ENCODE results near the gene RBM23. TPM values are rescaled to one million over a fixed set of nuclear protein-coding genes. Genes with fewer than 3 reads are reported as not detected.

The RBM23 gene
- polyA plus RNA-seq, 1 of the 3 experiments (the other 2 are of a cell fraction) = 65.5 TPM

- POLR2A ChIA-PET = interaction anchor here (1.4 to 1.8 kb wide), 2 partner anchors 13 to 36 kb away, joined by 3 to 5 read pairs; partner anchors contain the start of gene LRP10
- Histone ChIP-seq H3K4me3 (ENCODE audit: low read depth in 2 of 2, low read length in 1 of 2) (no peak overlapping the region), H3K79me2 (ENCODE audit: insufficient read depth) (peaks cover 6% of the 10 kb centered on the region; the same call in 1 of the 2 replicates), H3K9me3 (no peaks in the 10 kb centered on the region), H3K4me2 (no peak overlapping the region), H3K36me3 (replicated peaks in 1 of 2; ENCODE audit: control insufficient read depth in 1 of 2, insufficient read depth in 2 of 2, low read length in 1 of 2) (no peaks in the 10 kb centered on the region), H4K20me1 (ENCODE audit: insufficient read depth) (no peaks in the 10 kb centered on the region), H2AFZ (ENCODE audit: low read depth) (no peak overlapping the region), H3F3A (replicated peaks; ENCODE audit: insufficient read depth) (peaks cover 4% of the 10 kb centered on the region), H3K27me3 (ENCODE audit: insufficient read depth) (no peaks in the 10 kb centered on the region), H3K9me2 (no peaks in the 10 kb centered on the region), H3K4me1 (ENCODE audit: control insufficient read depth in 1 of 2, insufficient read depth in 2 of 2, low read depth in 1 of 2, low read length in 1 of 2) (peaks cover 8 to 45% of the 10 kb centered on the region in 2 experiments; a peak in 2 of 4 replicates), H3K9ac (no peak overlapping the region), H3K27ac (ENCODE audit: low read depth in 2 of 2, low read length in 1 of 2) (no peak overlapping the region)
- CTCF ChIA-PET = interaction anchor here (1.0 to 13.0 kb wide), 12 partner anchors 9 to 184 kb away, joined by 3 to 96 read pairs (median 6); partner anchors contain the start of gene RBM23
- TF ChIP-seq RFX5 (IDR thresholded peaks at IDR 0.05; ENCODE audit: low read length) (no peak), FOSL2 (IDR thresholded peaks at IDR 0.05; ENCODE audit: borderline replicate concordance, low read depth) (no peak), RCOR1 (IDR thresholded peaks at IDR 0.05; ENCODE audit: low read length) (no peak), MEF2A (IDR thresholded peaks at IDR 0.05; ENCODE audit: borderline replicate concordance, low read depth) (no peak), GATA2 (CRISPR knock-in tag; IDR thresholded peaks at IDR 0.05) (no peak), GABPA (IDR thresholded peaks at IDR 0.05; ENCODE audit: low read depth) (no peak), EP300 (IDR thresholded peaks at IDR 0.05; ENCODE audit: borderline replicate concordance in 1 of 2, low read depth in 1 of 2, low read length in 1 of 2) (no peak), FOXM1 (IDR thresholded peaks at IDR 0.05; ENCODE audit: low read depth) (no peak), NRF1 (IDR thresholded peaks at IDR 0.05; ENCODE audit: low read depth, low read length) (no peak), FOXJ3 (CRISPR knock-in tag; IDR thresholded peaks at IDR 0.05) (no peak), MAX (IDR thresholded peaks at IDR 0.05; ENCODE audit: low read depth) (no peak), YY1 (IDR thresholded peaks at IDR 0.05; ENCODE audit: low read depth) (no peak), SIN3A (IDR thresholded peaks at IDR 0.05; ENCODE audit: borderline replicate concordance, low read depth, low read length) (no peak), SMC3 (IDR thresholded peaks at IDR 0.05; ENCODE audit: low read depth, low read length) (no peak)
- TF ChIP-seq, protein P1, sequence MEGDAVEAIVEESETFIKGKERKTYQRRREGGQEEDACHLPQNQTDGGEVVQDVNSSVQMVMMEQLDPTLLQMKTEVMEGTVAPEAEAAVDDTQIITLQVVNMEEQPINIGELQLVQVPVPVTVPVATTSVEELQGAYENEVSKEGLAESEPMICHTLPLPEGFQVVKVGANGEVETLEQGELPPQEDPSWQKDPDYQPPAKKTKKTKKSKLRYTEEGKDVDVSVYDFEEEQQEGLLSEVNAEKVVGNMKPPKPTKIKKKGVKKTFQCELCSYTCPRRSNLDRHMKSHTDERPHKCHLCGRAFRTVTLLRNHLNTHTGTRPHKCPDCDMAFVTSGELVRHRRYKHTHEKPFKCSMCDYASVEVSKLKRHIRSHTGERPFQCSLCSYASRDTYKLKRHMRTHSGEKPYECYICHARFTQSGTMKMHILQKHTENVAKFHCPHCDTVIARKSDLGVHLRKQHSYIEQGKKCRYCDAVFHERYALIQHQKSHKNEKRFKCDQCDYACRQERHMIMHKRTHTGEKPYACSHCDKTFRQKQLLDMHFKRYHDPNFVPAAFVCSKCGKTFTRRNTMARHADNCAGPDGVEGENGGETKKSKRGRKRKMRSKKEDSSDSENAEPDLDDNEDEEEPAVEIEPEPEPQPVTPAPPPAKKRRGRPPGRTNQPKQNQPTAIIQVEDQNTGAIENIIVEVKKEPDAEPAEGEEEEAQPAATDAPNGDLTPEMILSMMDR (IDR thresholded peaks at IDR 0.05) = no peak
- TF ChIP-seq, protein P2, sequence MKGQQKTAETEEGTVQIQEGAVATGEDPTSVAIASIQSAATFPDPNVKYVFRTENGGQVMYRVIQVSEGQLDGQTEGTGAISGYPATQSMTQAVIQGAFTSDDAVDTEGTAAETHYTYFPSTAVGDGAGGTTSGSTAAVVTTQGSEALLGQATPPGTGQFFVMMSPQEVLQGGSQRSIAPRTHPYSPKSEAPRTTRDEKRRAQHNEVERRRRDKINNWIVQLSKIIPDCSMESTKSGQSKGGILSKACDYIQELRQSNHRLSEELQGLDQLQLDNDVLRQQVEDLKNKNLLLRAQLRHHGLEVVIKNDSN (IDR thresholded peaks at IDR 0.05; ENCODE audit: borderline replicate concordance, low read depth) = no peak
- DNase-seq = no peak
- 96% methylated on average over 7 of the region's 7 CpGs for WGBS (ENCODE audit: low lambda C conversion rate)
These were observed 34.7 kb downstream of the RBM23 start for GRCh38 chr14:22884076-22884737.
